SK-N-SH (cell line): ENCODE data around the gene SHROOM1.

ENCODE experiments used
- CTCF ChIP-seq: fragments of 200-600 bp; sonication (generic); IDR thresholded peaks from 2 replicates; pipeline ENCODE4 v1.6.1; 2017; ENCODE audit warnings: antibody characterized with exemption, mild to moderate bottlenecking, moderate library complexity
- EZH2phosphoT487 ChIP-seq: fragments of 200-600 bp; sonication (generic); IDR thresholded peaks from 2 replicates; pipeline ENCODE4 v1.6.1; 2017; ENCODE audit warnings: low read depth, mixed run types, mild to moderate bottlenecking, antibody characterized with exemption, moderate library complexity, borderline replicate concordance
- JUND ChIP-seq: IDR thresholded peaks from 2 replicates; pipeline ENCODE4 v1.4.0; 2012
- POLR2AphosphoS5 ChIP-seq: IDR thresholded peaks from 2 replicates; pipeline ENCODE4 v1.6.1; 2012; ENCODE audit warnings: low read depth, low read length
- RAD21 ChIP-seq: IDR thresholded peaks from 2 replicates; pipeline ENCODE4 v1.6.1; 2012; ENCODE audit warnings: mild to moderate bottlenecking, low read length
- RCOR1 ChIP-seq: fragments of 150-350 bp; IDR thresholded peaks from 2 replicates; pipeline ENCODE4 v1.6.1; 2017; ENCODE audit warnings: antibody characterized with exemption, low read length
- TEAD4 ChIP-seq: IDR thresholded peaks from 2 replicates; pipeline ENCODE4 v1.4.0; 2012; ENCODE audit warnings: mild to moderate bottlenecking, borderline replicate concordance; ENCODE audit not compliant: insufficient read depth
- TF ChIP-seq, protein P1 (sequence below): IDR thresholded peaks from 2 replicates; pipeline ENCODE4 v1.4.0; 2012; ENCODE audit warnings: low read depth, borderline replicate concordance

- TF ChIP-seq, protein P1, sequence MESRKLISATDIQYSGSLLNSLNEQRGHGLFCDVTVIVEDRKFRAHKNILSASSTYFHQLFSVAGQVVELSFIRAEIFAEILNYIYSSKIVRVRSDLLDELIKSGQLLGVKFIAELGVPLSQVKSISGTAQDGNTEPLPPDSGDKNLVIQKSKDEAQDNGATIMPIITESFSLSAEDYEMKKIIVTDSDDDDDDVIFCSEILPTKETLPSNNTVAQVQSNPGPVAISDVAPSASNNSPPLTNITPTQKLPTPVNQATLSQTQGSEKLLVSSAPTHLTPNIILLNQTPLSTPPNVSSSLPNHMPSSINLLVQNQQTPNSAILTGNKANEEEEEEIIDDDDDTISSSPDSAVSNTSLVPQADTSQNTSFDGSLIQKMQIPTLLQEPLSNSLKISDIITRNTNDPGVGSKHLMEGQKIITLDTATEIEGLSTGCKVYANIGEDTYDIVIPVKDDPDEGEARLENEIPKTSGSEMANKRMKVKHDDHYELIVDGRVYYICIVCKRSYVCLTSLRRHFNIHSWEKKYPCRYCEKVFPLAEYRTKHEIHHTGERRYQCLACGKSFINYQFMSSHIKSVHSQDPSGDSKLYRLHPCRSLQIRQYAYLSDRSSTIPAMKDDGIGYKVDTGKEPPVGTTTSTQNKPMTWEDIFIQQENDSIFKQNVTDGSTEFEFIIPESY = no peak
- TF ChIP-seq POLR2AphosphoS5 (no peak), CTCF (no peak), RAD21 (no peak), RCOR1 (no peak), EZH2phosphoT487 (no peak), TEAD4 (no peak), JUND (no peak)
Observed at GRCh38 chr5:132825033-132825833, 5.2 kb downstream of the SHROOM1 start.
